Liver (tissue), 9 donors: ENCODE results near the gene UQCRHL. TPM values are rescaled to one million over a fixed set of nuclear protein-coding genes. Genes with fewer than 3 reads are reported as not detected.
A peak's percentile ranks its signal among the peaks of the same experiment; 100 is the strongest.

Source experiments
- DNase-seq: peaks from one replicate; pipeline ENCODE4 v3.0.0-alpha.2; 2017; ENCODE audit warnings: low spot score
- H3K27ac ChIP-seq, 2 donors: one replicate each; pipeline ENCODE4 v1.7.0; 2013; ENCODE audit warnings: inconsistent platforms in 2 of 2, low read length in 2 of 2, control low read depth in 1 of 2, low read depth in 1 of 2, mild to moderate bottlenecking in 1 of 2
- H3K27me3 ChIP-seq, 4 donors: one replicate each; pipeline versions ENCODE4 v1.6.1 to v1.7.0; 2013; ENCODE audit warnings: low read length in 3 of 4, inconsistent platforms in 1 of 4, mild to moderate bottlenecking in 1 of 4, moderate library complexity in 1 of 4; ENCODE audit not compliant: control insufficient read depth in 4 of 4, insufficient read depth in 4 of 4
- H3K36me3 ChIP-seq, 4 donors: one replicate each; pipeline versions ENCODE4 v1.6.1 to v1.7.0; 2013; ENCODE audit warnings: low read length in 3 of 4, mild to moderate bottlenecking in 3 of 4, low read depth in 1 of 4, moderate library complexity in 1 of 4; ENCODE audit not compliant: control insufficient read depth in 4 of 4, insufficient read depth in 3 of 4
- H3K4me1 ChIP-seq, 4 donors: one replicate each; pipeline versions ENCODE4 v1.6.1 to v1.7.0; 2013; ENCODE audit warnings: low read length in 3 of 4, mild to moderate bottlenecking in 3 of 4, moderate library complexity in 1 of 4; ENCODE audit not compliant: control insufficient read depth in 4 of 4, insufficient read depth in 4 of 4
- H3K4me3 ChIP-seq, 3 donors: one replicate each; pipeline versions ENCODE4 v1.6.1 to v1.7.0; 2013; ENCODE audit warnings: low read length in 3 of 3, control low read depth in 1 of 3, low read depth in 1 of 3, mild to moderate bottlenecking in 1 of 3
- H3K9ac ChIP-seq, 2 donors: one replicate each; pipeline ENCODE4 v1.7.0; 2013; ENCODE audit warnings: low read length in 2 of 2, mild to moderate bottlenecking in 2 of 2, moderate library complexity in 2 of 2, control low read depth in 1 of 2, low read depth in 1 of 2
- H3K9me3 ChIP-seq, 4 donors: one replicate each; pipeline versions ENCODE4 v1.6.1 to v1.7.0; 2013; ENCODE audit warnings: low read length in 3 of 4; ENCODE audit not compliant: control insufficient read depth in 4 of 4
- FOXA1 ChIP-seq: IDR thresholded peaks from 2 replicates; pipeline ENCODE4 v1.6.1; 2016; ENCODE audit warnings: antibody characterized with exemption
- FOXA2 ChIP-seq: IDR thresholded peaks from 2 replicates; pipeline ENCODE4 v1.6.1; 2016; ENCODE audit warnings: antibody characterized with exemption
- GABPA ChIP-seq, 2 donors: IDR thresholded peaks in 1 of 2; conservative IDR thresholded peaks in 1 of 2; 2 replicates each; pipeline ENCODE4 v1.6.1; 2016; ENCODE audit warnings: antibody characterized with exemption in 2 of 2, mild to moderate bottlenecking in 1 of 2, moderate library complexity in 1 of 2
- HNF4A ChIP-seq, 2 donors: conservative IDR thresholded peaks; 2 replicates each; pipeline ENCODE4 v1.6.1; 2016; ENCODE audit warnings: antibody characterized with exemption in 2 of 2, mild to moderate bottlenecking in 2 of 2
- HNF4G ChIP-seq: IDR thresholded peaks from 2 replicates; pipeline ENCODE4 v1.6.1; 2016; ENCODE audit warnings: antibody characterized with exemption
- JUND ChIP-seq, 2 donors: IDR thresholded peaks; 2 replicates each; pipeline ENCODE4 v1.6.1; 2016; ENCODE audit warnings: antibody characterized with exemption in 2 of 2
- RAD21 ChIP-seq, 2 donors: IDR thresholded peaks; 2 replicates each; pipeline ENCODE4 v1.6.1; 2016; ENCODE audit warnings: antibody characterized with exemption in 2 of 2, mild to moderate bottlenecking in 2 of 2
- REST ChIP-seq: IDR thresholded peaks from 2 replicates; pipeline ENCODE4 v1.6.1; 2016; ENCODE audit warnings: antibody characterized with exemption, mild to moderate bottlenecking
- RXRA ChIP-seq, 2 donors: IDR thresholded peaks; 2 replicates each; pipeline ENCODE4 v1.6.1; 2017 to 2018; ENCODE audit warnings: antibody characterized with exemption in 2 of 2, mild to moderate bottlenecking in 1 of 2
- TAF1 ChIP-seq: conservative IDR thresholded peaks from 2 replicates; pipeline ENCODE4 v1.6.1; 2016; ENCODE audit warnings: antibody characterized with exemption, mild to moderate bottlenecking
- YY1 ChIP-seq: IDR thresholded peaks from 2 replicates; pipeline ENCODE4 v1.6.1; 2016; ENCODE audit warnings: antibody characterized with exemption, mild to moderate bottlenecking
- WGBS: extraction: QIAGEN DNeasy Blood & Tissue Kit; methylation state at CpG from one replicate; pipeline ENCODE4 v1.1.7; 2013; 5-methylcytosine and 5-hydroxymethylcytosine counted together
- polyA plus RNA-seq, 2 donors: library from polyadenylated mRNA; stranded (reverse) in 1 of 2; unstranded in 1 of 2; fragments of 200-250 nt in 1 of 2; fragments of >200 nt in 1 of 2; fragmentation: Nextera tagmentation in 1 of 2; extraction: Ambion mirVana in 1 of 2; gene quantifications; one replicate each; pipeline versions ENCODE4 v1.2.1 to v1.2.3, GENCODE V29; 2013 to 2015
- total RNA-seq, 2 donors: library from RNA; depleted of rRNA; stranded (reverse); fragments of >200 nt; gene quantifications; one replicate each; pipeline ENCODE4 v1.2.3, GENCODE V29; 2014
- TF ChIP-seq, protein P1 (sequence below): IDR thresholded peaks from 2 replicates; pipeline ENCODE4 v1.6.1; 2016; ENCODE audit warnings: antibody characterized with exemption
- TF ChIP-seq, protein P2 (sequence below): fragments of 150-350 bp; IDR thresholded peaks from 2 replicates; pipeline ENCODE4 v1.5.1; 2017; ENCODE audit warnings: improper control_type of control experiment, low read depth, low read length; ENCODE audit not compliant: missing input control
- donor health status: healthy.
- donor health status: healthy.
- donor health status: healthy.
- donor health status: healthy.
- donor health status: healthy.

UQCRHL gene
- total and polyA plus RNA-seq, 4 donors, result 0.50 to 2.9 (median 1.4) TPM

- Histone ChIP-seq H3K36me3 (no peaks in the 10 kb centered on the region), H3K4me3 (peak overlapping the region; percentile 76 to 79 (median 77)), H3K9me3 (no peaks in the 10 kb centered on the region), H3K27ac (peak overlapping the region; percentile 99 to 100), H3K4me1 (peaks cover 2 to 15% (median 7%) of the 10 kb centered on the region in 4 donors), H3K9ac (peak overlapping the region; percentile 90 to 99), H3K27me3 (no peaks in the 10 kb centered on the region)
- TF ChIP-seq FOXA1 (no peak), RAD21 (IDR thresholded peaks at IDR 0.05) (peak in 1 of 2 donors; percentile 29)
- DNase-seq, result no peak
- WGBS, result under 1% methylated on average over 10 of the region's 10 CpGs
These were observed 26.5 kb upstream of the UQCRHL start for GRCh38 chr1:15833842-15834405.

DNA sequence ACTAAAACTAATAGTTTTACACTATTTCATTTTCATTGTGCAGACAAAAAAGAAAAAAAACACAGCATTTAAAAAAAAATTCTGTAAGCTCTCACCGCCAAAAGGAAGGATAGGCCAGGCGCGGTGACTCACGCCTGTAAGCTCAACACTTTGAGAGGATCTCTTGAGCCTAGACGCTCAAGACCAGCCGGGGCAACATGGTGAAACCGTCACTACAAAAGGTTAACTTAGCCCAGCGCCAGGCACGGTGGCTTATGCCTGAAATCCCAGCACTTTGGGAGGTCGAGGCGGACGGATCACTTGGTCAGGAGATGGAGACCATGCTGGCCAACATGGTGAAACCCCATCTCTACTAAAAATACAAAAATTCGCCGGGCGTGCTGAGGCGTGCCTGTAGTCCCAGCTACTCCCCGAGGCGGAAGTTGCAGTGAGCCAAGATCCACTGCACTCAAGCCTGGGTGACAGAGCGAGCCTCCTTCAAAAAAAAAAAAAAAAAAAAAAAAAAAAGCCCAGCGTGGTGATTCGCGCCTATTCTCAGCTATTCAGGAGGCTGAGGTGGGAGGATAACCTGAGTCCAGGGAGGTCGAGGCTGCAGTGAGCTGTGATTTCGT is 25.7 kb upstream of the UQCRHL start:
- no peaks in the 10 kb centered on the region for H3K27me3 ChIP-seq
- peak overlapping the region in 1 of 2 donors; percentile 99 for H3K9ac ChIP-seq
- peaks cover 2 to 15% (median 7%) of the 10 kb centered on the region in 4 donors for H3K4me1 ChIP-seq

GRCh38 chr1:15830258-15830657 is 22.8 kb upstream of the UQCRHL start:
- H3K4me1 ChIP-seq, result peaks cover 2 to 8% (median 3%) of the 10 kb centered on the region in 4 donors
- 85% methylated on average over 1 of the region's 1 CpG for WGBS
- H3K27ac ChIP-seq, result no peak overlapping the region
- H3K4me3 ChIP-seq, result no peak overlapping the region
- DNase-seq, result no peak
- H3K27me3 ChIP-seq, result no peaks in the 10 kb centered on the region
- no peak overlapping the region for H3K9ac ChIP-seq
- H3K9me3 ChIP-seq, result no peaks in the 10 kb centered on the region
- H3K36me3 ChIP-seq, result no peaks in the 10 kb centered on the region
- TF ChIP-seq GABPA (IDR thresholded peaks at IDR 0.05 in 1 of 2, conservative IDR thresholded peaks at IDR 0.05 in 1 of 2) (no peak), RXRA (IDR thresholded peaks at IDR 0.05) (no peak), HNF4G (no peak), JUND (IDR thresholded peaks at IDR 0.05) (no peak), FOXA2 (no peak), FOXA1 (no peak), REST (no peak), HNF4A (conservative IDR thresholded peaks at IDR 0.05) (no peak), TAF1 (no peak)
- TF ChIP-seq, protein P1, sequence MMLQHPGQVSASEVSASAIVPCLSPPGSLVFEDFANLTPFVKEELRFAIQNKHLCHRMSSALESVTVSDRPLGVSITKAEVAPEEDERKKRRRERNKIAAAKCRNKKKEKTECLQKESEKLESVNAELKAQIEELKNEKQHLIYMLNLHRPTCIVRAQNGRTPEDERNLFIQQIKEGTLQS, result no peak
- TF ChIP-seq, protein P2, sequence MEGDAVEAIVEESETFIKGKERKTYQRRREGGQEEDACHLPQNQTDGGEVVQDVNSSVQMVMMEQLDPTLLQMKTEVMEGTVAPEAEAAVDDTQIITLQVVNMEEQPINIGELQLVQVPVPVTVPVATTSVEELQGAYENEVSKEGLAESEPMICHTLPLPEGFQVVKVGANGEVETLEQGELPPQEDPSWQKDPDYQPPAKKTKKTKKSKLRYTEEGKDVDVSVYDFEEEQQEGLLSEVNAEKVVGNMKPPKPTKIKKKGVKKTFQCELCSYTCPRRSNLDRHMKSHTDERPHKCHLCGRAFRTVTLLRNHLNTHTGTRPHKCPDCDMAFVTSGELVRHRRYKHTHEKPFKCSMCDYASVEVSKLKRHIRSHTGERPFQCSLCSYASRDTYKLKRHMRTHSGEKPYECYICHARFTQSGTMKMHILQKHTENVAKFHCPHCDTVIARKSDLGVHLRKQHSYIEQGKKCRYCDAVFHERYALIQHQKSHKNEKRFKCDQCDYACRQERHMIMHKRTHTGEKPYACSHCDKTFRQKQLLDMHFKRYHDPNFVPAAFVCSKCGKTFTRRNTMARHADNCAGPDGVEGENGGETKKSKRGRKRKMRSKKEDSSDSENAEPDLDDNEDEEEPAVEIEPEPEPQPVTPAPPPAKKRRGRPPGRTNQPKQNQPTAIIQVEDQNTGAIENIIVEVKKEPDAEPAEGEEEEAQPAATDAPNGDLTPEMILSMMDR, result no peak

More for the DNA sequence above, 25.7 kb upstream of the UQCRHL start:
- Histone ChIP-seq H3K36me3 (no peaks in the 10 kb centered on the region), H3K4me3 (peak overlapping the region; percentile 76 to 79 (median 77)), H3K27ac (peak overlapping the region; percentile 99 to 100), H3K9me3 (no peaks in the 10 kb centered on the region)
- WGBS, result 38% methylated on average over 24 of the region's 24 CpGs
- no peak for DNase-seq
- TF ChIP-seq FOXA2 (no peak), REST (no peak), JUND (IDR thresholded peaks at IDR 0.05) (peak in 1 of 2 donors; percentile 18), YY1 (peak; percentile 40)
